SK-N-SH treated with all-trans-retinoic acid at 6 μM for 48 hours (cell line): Measurements from ENCODE around the gene NUP35.

Experiments
- ARNTL ChIP-seq: fragments of 450-650 bp; formaldehyde crosslinking; IDR thresholded peaks from 2 replicates; pipeline ENCODE4 v1.5.0; 2020; ENCODE audit warnings: low read depth, mild to moderate bottlenecking, moderate library complexity, borderline replicate concordance
- SNAI2 ChIP-seq: fragments of 250-450 bp; sonication (Bioruptor Pico); IDR thresholded peaks from 2 replicates; pipeline ENCODE4 v1.5.0; 2020; ENCODE audit warnings: mild to moderate bottlenecking, moderate library complexity
- TCF4 ChIP-seq: fragments of 250-450 bp; sonication (Bioruptor Pico); IDR thresholded peaks from 2 replicates; pipeline ENCODE4 v1.8.0; 2021; ENCODE audit warnings: mild to moderate bottlenecking, moderate library complexity, borderline replicate concordance
- ZFP3 ChIP-seq: fragments of 250-450 bp; sonication (Bioruptor Pico); IDR thresholded peaks from 2 replicates; pipeline ENCODE4 v1.5.0; 2020; ENCODE audit warnings: mild to moderate bottlenecking, moderate library complexity
- ZFP30 ChIP-seq: fragments of 450-650 bp; formaldehyde crosslinking; IDR thresholded peaks from 2 replicates; pipeline ENCODE4 v1.5.0; 2022; ENCODE audit warnings: mild to moderate bottlenecking, moderate library complexity
- ZNF565 ChIP-seq: fragments of 450-650 bp; formaldehyde crosslinking; conservative IDR thresholded peaks from 2 replicates; pipeline ENCODE4 v1.5.0; 2020; ENCODE audit warnings: low read depth, mild to moderate bottlenecking, moderate library complexity
- TF ChIP-seq, protein P1 (sequence below): fragments of 250-450 bp; sonication (Bioruptor Pico); IDR thresholded peaks from 2 replicates; pipeline ENCODE4 v1.5.1; 2020; ENCODE audit warnings: low read depth, mild to moderate bottlenecking, moderate library complexity

DNA sequence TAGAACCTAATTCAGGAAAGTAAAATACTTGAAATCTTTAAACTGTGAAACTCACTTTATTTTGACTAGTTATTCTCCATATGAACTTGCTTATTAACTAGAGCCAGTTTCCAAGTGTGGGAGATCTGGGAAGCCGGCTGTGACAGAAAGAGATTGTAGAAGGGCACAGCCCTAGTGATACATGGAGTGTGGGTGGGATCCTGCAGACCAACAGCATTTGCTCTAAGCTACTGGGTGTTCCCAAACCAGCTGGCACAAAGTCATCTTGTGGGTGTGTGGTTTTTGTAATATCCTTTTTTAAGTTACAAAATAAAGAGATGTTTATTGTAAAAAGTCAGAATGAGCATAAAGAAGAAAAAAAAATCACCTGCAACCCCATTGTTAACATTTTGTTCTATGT lies 42.3 kb upstream of the NUP35 start:
- TF ChIP-seq ARNTL (CRISPR knock-in tag) (no peak), ZFP3 (CRISPR knock-in tag) (no peak), ZFP30 (CRISPR knock-in tag) (no peak), ZNF565 (no peak), SNAI2 (CRISPR knock-in tag) (no peak), TCF4 (CRISPR knock-in tag) (no peak)
- TF ChIP-seq, protein P1, sequence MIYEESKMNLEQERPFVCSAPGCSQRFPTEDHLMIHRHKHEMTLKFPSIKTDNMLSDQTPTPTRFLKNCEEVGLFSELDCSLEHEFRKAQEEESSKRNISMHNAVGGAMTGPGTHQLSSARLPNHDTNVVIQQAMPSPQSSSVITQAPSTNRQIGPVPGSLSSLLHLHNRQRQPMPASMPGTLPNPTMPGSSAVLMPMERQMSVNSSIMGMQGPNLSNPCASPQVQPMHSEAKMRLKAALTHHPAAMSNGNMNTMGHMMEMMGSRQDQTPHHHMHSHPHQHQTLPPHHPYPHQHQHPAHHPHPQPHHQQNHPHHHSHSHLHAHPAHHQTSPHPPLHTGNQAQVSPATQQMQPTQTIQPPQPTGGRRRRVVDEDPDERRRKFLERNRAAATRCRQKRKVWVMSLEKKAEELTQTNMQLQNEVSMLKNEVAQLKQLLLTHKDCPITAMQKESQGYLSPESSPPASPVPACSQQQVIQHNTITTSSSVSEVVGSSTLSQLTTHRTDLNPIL (CRISPR knock-in tag) = no peak
